Activated B cell treated with CpG ODN at 0.5 μM for 24 hours (primary cell): ENCODE results near the gene RPL7A. TPM values are rescaled to one million over a fixed set of nuclear protein-coding genes. Genes with fewer than 3 reads are reported as not detected.
"Not testable (repeated sequence)": the region's sequence is repeated elsewhere in the genome, so short reads cannot be mapped to it uniquely, and the experiment has no call there.

Experiments
- ATAC-seq: fragments of 200-7000 bp; cut with Tn5 transposase; one replicate; pipeline ENCODE4 v1.10.0; 2021; ENCODE audit warnings: low read depth, mild to moderate bottlenecking, moderate library complexity
- CTCF ChIA-PET: fragments of 350-600 bp; sonication (Branson Sonifier 250); formaldehyde crosslinking; loops from one replicate; lab custom pipeline; 2021; ENCODE audit warnings: antibody characterized with exemption; lab: Charles Lee
- POLR2A ChIA-PET: fragments of 350-600 bp; sonication (Branson Sonifier 250); formaldehyde crosslinking; loops from one replicate; lab custom pipeline; 2021; ENCODE audit warnings: antibody characterized with exemption; lab: Charles Lee
- DNase-seq: peaks from one replicate; pipeline ENCODE4 v3.0.0; 2022
- H3K27ac Mint-ChIP-seq: one replicate; pipeline ENCODE4 v1.8.0; 2020; ENCODE audit warnings: mixed read lengths
- H3K27me3 Mint-ChIP-seq: one replicate; pipeline ENCODE4 v1.8.0; 2021; ENCODE audit warnings: mixed read lengths
- H3K36me3 Mint-ChIP-seq: one replicate; pipeline ENCODE4 v1.8.0; 2021; ENCODE audit warnings: low read depth, mixed read lengths
- H3K4me1 Mint-ChIP-seq: one replicate; pipeline ENCODE4 v1.8.0; 2021; ENCODE audit warnings: mixed read lengths
- H3K4me3 Mint-ChIP-seq: one replicate; pipeline ENCODE4 v1.8.0; 2020; ENCODE audit warnings: mild to moderate bottlenecking, mixed read lengths
- H3K9me3 Mint-ChIP-seq: one replicate; pipeline ENCODE4 v1.8.0; 2020; ENCODE audit warnings: mixed read lengths
- CTCF ChIP-seq: fragments of 200-600 bp; IDR thresholded peaks from one replicate; pipeline ENCODE4 v1.8.0; 2022; ENCODE audit warnings: antibody characterized with exemption, mild to moderate bottlenecking
- intact Hi-C: fragments of 100-400 bp; cut with micrococcal nuclease; formaldehyde crosslinking; loops from one replicate; pipeline ENCODE4 v1.15.1; 2024
- total RNA-seq: library from RNA; stranded (reverse); gene quantifications from 2 replicates; pipeline ENCODE4 v1.2.3, GENCODE V29; 2022

The RPL7A gene
- total RNA-seq, 1 donor from 2014 or later, result 3,786 TPM

- H3K4me3 Mint-ChIP-seq, result peak overlapping the region; percentile 91
- H3K27me3 Mint-ChIP-seq, result no peaks in the 10 kb centered on the region
- H3K9me3 Mint-ChIP-seq, result no peaks in the 10 kb centered on the region
- DNase-seq (no peak), ATAC-seq (no peak)
- peaks cover 52% of the 10 kb centered on the region for H3K4me1 Mint-ChIP-seq
- peaks cover 28% of the 10 kb centered on the region for H3K36me3 Mint-ChIP-seq
- POLR2A ChIA-PET, result interaction anchor here (0.7 to 3.7 kb wide), 5 partner anchors 9 to 104 kb away, joined by 4 to 26 read pairs (median 6); partner anchors contain the start of genes MED22, REXO4, RPL7A and SLC2A6
- intact Hi-C loops, result loop anchor here (10.0 kb wide), 2 partner anchors 650 to 760 kb away; partner anchors contain the start of genes BRD3OS and WDR5
- H3K27ac Mint-ChIP-seq, result peak overlapping the region; percentile 74
- CTCF ChIA-PET, result no interaction called here
- TF ChIP-seq CTCF, result no peak
Observed at GRCh38 chr9:133374612-133375115, 26.6 kb downstream of the RPL7A start.

- Mint-ChIP-seq H3K4me1 (peaks cover 47% of the 10 kb centered on the region), H3K27me3 (no peaks in the 10 kb centered on the region)
Observed at GRCh38 chr9:133375116-133375723, 27.2 kb downstream of the RPL7A start.

GRCh38 chr9:133375724-133376654, 28.0 kb downstream of the RPL7A start, which contains the start of the genes STKLD1 and SURF4:
Gene STKLD1 (plus strand): TSS chr9:133376366. CDS start chr9:133376474, 108 bp downstream.
Gene SURF4 (minus strand): TSS chr9:133376060. CDS start chr9:133375969, 91 bp downstream.
- peaks cover 16% of the 10 kb centered on the region for H3K36me3 Mint-ChIP-seq
- CTCF ChIA-PET, result no interaction called here
- no peaks in the 10 kb centered on the region for H3K27me3 Mint-ChIP-seq
- DNase-seq (peak; percentile 99), ATAC-seq (peak; percentile 96)
- H3K4me3 Mint-ChIP-seq, result peak within 1 kb of the TSS; percentile 91
- intact Hi-C loops, result loop anchor here (1.0 to 10.0 kb wide), 8 partner anchors 20 to 759 kb away; partner anchors contain the start of genes BRD3OS, CACFD1, MED22 and REXO4
- H3K27ac Mint-ChIP-seq, result peak within 1 kb of the TSS; percentile 74
- no peak for TF ChIP-seq CTCF
- H3K4me1 Mint-ChIP-seq, result peaks cover 39% of the 10 kb centered on the region
- no peaks in the 10 kb centered on the region for H3K9me3 Mint-ChIP-seq
- POLR2A ChIA-PET, result interaction anchor here (0.9 to 3.7 kb wide), 13 partner anchors 10 to 345 kb away, joined by 4 to 26 read pairs (median 5); partner anchors contain the start of genes GTF3C5, MED22, REXO4 and RPL7A

More at GRCh38 chr9:133375116-133375723, 27.2 kb downstream of the RPL7A start:
- CTCF ChIA-PET, result no interaction called here
- ATAC-seq, result no peak
- Mint-ChIP-seq H3K36me3 (peaks cover 22% of the 10 kb centered on the region), H3K27ac (peak overlapping the region; percentile 74), H3K4me3 (peak overlapping the region; percentile 91), H3K9me3 (no peaks in the 10 kb centered on the region)
- POLR2A ChIA-PET, result interaction anchor here (1.4 to 3.7 kb wide), 4 partner anchors 19 to 104 kb away, joined by 4 to 26 read pairs (median 11); partner anchors contain the start of genes MED22, REXO4, RPL7A and SLC2A6
- DNase-seq, result no peak
- TF ChIP-seq CTCF, result no peak
- intact Hi-C loops, result loop anchor here (10.0 kb wide), 2 partner anchors 650 to 760 kb away; partner anchors contain the start of genes BRD3OS and WDR5

GRCh38 chr9:133377280-133377679, 29.3 kb downstream of the RPL7A start:
- POLR2A ChIA-PET, result interaction anchor here (0.7 to 2.0 kb wide), 10 partner anchors 8 to 897 kb away, joined by 3 to 10 read pairs (median 5); partner anchors contain the start of genes GTF3C5, SLC2A6, SURF1 and SURF2
- Mint-ChIP-seq H3K36me3 (peaks cover 11% of the 10 kb centered on the region), H3K4me1 (peaks cover 26% of the 10 kb centered on the region), H3K4me3 (peak overlapping the region; percentile 66)
- not testable (repeated sequence) for H3K27ac Mint-ChIP-seq, H3K9me3 Mint-ChIP-seq, ATAC-seq, H3K27me3 Mint-ChIP-seq, DNase-seq
- intact Hi-C loops, result loop anchor here (10.0 kb wide), 2 partner anchors 648 to 758 kb away; partner anchors contain the start of genes BRD3OS and WDR5
- CTCF ChIA-PET, result interaction anchor here (1.2 kb wide), 1 partner anchor 191 kb away, joined by 4 read pairs; no protein-coding TSS in a partner anchor
